ENCODE data around the gene SEMA3D. TPM values are rescaled to one million over a fixed set of nuclear protein-coding genes. Genes with fewer than 3 reads are reported as not detected.

SEMA3D gene
- total RNA-seq, 3 donors from 2014 or later = 3.5 to 7.5 (median 7.0) TPM

- H3K36me3 ChIP-seq = no peaks in the 10 kb centered on the region
- no peak overlapping the region for H3K4me3 ChIP-seq
- H3K27ac ChIP-seq = no peak overlapping the region
- H3K9me3 ChIP-seq = no peaks in the 10 kb centered on the region
- TF ChIP-seq POLR2AphosphoS5 (IDR thresholded peaks at IDR 0.05) = no peak
- TF ChIP-seq, protein P1, sequence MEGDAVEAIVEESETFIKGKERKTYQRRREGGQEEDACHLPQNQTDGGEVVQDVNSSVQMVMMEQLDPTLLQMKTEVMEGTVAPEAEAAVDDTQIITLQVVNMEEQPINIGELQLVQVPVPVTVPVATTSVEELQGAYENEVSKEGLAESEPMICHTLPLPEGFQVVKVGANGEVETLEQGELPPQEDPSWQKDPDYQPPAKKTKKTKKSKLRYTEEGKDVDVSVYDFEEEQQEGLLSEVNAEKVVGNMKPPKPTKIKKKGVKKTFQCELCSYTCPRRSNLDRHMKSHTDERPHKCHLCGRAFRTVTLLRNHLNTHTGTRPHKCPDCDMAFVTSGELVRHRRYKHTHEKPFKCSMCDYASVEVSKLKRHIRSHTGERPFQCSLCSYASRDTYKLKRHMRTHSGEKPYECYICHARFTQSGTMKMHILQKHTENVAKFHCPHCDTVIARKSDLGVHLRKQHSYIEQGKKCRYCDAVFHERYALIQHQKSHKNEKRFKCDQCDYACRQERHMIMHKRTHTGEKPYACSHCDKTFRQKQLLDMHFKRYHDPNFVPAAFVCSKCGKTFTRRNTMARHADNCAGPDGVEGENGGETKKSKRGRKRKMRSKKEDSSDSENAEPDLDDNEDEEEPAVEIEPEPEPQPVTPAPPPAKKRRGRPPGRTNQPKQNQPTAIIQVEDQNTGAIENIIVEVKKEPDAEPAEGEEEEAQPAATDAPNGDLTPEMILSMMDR (IDR thresholded peaks at IDR 0.05) = no peak
- TF ChIP-seq POLR2A (IDR thresholded peaks at IDR 0.05) = no peak
- DNase-seq (ENCODE audit: low spot score in 2 of 2) = no peak
- intact Hi-C loops (cut with DNase I; ENCODE audit: low total_unique reads) = no loop called here
- H3K27me3 ChIP-seq = no peaks in the 10 kb centered on the region
- H3K4me1 ChIP-seq = no peaks in the 10 kb centered on the region
These were observed 50.9 kb downstream of the SEMA3D start for GRCh38 chr7:85135977-85136376.

GRCh38 chr7:85133560-85133959 lies 53.3 kb downstream of the SEMA3D start:
- no peak overlapping the region for H3K4me3 ChIP-seq
- H3K4me1 ChIP-seq = no peaks in the 10 kb centered on the region
- H3K27ac ChIP-seq = no peak overlapping the region
- DNase-seq (ENCODE audit: low spot score in 2 of 2) = no peak
- intact Hi-C loops (cut with DNase I; ENCODE audit: low total_unique reads) = no loop called here
- no peaks in the 10 kb centered on the region for H3K27me3 ChIP-seq
- TF ChIP-seq POLR2AphosphoS5 (IDR thresholded peaks at IDR 0.05) = no peak
- TF ChIP-seq, protein P1 (IDR thresholded peaks at IDR 0.05) = no peak
- TF ChIP-seq POLR2A (IDR thresholded peaks at IDR 0.05) = no peak
- H3K9me3 ChIP-seq = no peaks in the 10 kb centered on the region
- no peaks in the 10 kb centered on the region for H3K36me3 ChIP-seq

DNA sequence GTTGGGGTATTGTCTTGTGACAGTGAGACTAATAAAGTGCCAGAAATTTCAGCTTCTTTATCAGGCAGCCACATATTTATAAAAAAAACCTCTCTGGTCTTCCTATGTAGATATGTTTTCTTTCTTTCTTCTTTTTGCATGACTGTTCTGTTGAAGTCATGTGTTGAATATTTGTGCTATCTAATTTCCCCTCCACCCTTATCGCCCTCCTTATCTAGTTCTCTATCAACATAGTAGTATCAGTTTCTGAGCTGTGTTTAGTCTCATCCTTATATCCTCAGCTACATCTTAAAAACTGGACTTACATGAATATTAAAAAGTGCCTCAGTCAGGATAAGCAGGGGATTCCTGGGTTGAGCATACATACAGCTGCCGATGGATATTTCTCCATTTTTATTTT lies 53.9 kb downstream of the SEMA3D start:
- no peaks in the 10 kb centered on the region for H3K4me1 ChIP-seq
- TF ChIP-seq POLR2A (IDR thresholded peaks at IDR 0.05) (no peak), POLR2AphosphoS5 (IDR thresholded peaks at IDR 0.05) (no peak)
- TF ChIP-seq, protein P1 (IDR thresholded peaks at IDR 0.05) = no peak
- no peaks in the 10 kb centered on the region for H3K36me3 ChIP-seq
- H3K4me3 ChIP-seq = no peak overlapping the region
- H3K27ac ChIP-seq = no peak overlapping the region
- DNase-seq (ENCODE audit: low spot score in 2 of 2) = no peak
- no peaks in the 10 kb centered on the region for H3K9me3 ChIP-seq
- no peaks in the 10 kb centered on the region for H3K27me3 ChIP-seq
- intact Hi-C loops (cut with DNase I; ENCODE audit: low total_unique reads) = no loop called here

DNA sequence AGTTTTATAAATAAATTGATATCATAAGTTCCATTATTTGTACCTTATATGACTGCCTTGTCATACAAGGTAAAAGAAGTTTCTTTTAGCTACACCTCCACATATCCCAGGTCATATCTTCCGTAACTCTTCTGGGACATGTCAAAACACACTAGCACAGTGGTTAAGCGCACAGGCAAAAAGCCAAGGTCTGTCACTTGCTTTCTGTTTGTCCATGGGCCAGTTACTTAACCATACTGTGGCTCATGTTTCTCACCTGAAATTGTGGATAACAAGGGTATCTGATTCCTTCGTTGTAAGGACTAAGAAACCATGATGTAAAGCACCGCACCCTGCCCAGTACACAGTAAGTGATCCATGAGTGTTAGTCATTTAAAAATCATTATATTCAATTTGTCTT lies 56.2 kb downstream of the SEMA3D start:
- no peaks in the 10 kb centered on the region for H3K27me3 ChIP-seq

GRCh38 chr7:85126383-85126782 lies 60.5 kb downstream of the SEMA3D start:
- Histone ChIP-seq H3K36me3 (no peaks in the 10 kb centered on the region), H3K4me1 (no peaks in the 10 kb centered on the region), H3K27ac (no peak overlapping the region), H3K27me3 (no peaks in the 10 kb centered on the region), H3K4me3 (no peak overlapping the region), H3K9me3 (no peaks in the 10 kb centered on the region)
- intact Hi-C loops (cut with DNase I; ENCODE audit: low total_unique reads) = no loop called here
- TF ChIP-seq POLR2AphosphoS5 (IDR thresholded peaks at IDR 0.05) = no peak
- TF ChIP-seq, protein P1 (IDR thresholded peaks at IDR 0.05) = no peak
- no peak for TF ChIP-seq POLR2A (IDR thresholded peaks at IDR 0.05)
- no peak for DNase-seq (ENCODE audit: low spot score in 2 of 2)

More for the DNA sequence above, 56.2 kb downstream of the SEMA3D start:
- no peak overlapping the region for H3K4me3 ChIP-seq
- DNase-seq (ENCODE audit: low spot score in 2 of 2) = no peak
- intact Hi-C loops (cut with DNase I; ENCODE audit: low total_unique reads) = no loop called here
- H3K4me1 ChIP-seq = no peaks in the 10 kb centered on the region
- no peaks in the 10 kb centered on the region for H3K36me3 ChIP-seq
- no peak overlapping the region for H3K27ac ChIP-seq
- no peak for TF ChIP-seq POLR2A (IDR thresholded peaks at IDR 0.05)
- TF ChIP-seq, protein P1 (IDR thresholded peaks at IDR 0.05) = no peak
- TF ChIP-seq POLR2AphosphoS5 (IDR thresholded peaks at IDR 0.05) = no peak
- no peaks in the 10 kb centered on the region for H3K9me3 ChIP-seq

Data from breast epithelium (tissue), 4 donors.